HCT116 (cell line): Measurements from ENCODE around the gene IL10RB. TPM values are rescaled to one million over a fixed set of nuclear protein-coding genes. Genes with fewer than 3 reads are reported as not detected.

Experiments used
- ATAC-seq: fragments of 200-7000 bp; cut with Tn5 transposase; 2 replicates; pipeline ENCODE4 v1.9.1; 2020; ENCODE audit warnings: mild to moderate bottlenecking, moderate library complexity
- BruUV-seq: library from RNA; stranded (reverse); fragments of 400-500 nt; replicated peaks from 2 replicates; lab custom pipeline; 2021; lab: Mats Ljungman, UMichigan
- CTCF ChIA-PET: fragments of 300-600 bp; sonication (Branson Sonifier 250); formaldehyde crosslinking; loops from one replicate; lab custom pipeline; 2021; ENCODE audit warnings: antibody characterized with exemption; lab: Charles Lee
- POLR2A ChIA-PET: fragments of 300-600, 350-600 bp; sonication (Branson Sonifier 250); formaldehyde crosslinking; loops from one replicate; lab custom pipeline; 2021; ENCODE audit warnings: antibody characterized with exemption; lab: Charles Lee
- RAD21 ChIA-PET, 2 experiments: fragments of 300-600 bp; sonication (Branson Sonifier 250); formaldehyde crosslinking; loops; one replicate each; lab custom pipeline; 2023; ENCODE audit warnings: low total read pairs in 2 of 2; ENCODE audit not compliant: uncharacterized antibody in 2 of 2, unreplicated experiment in 2 of 2, low non-redundant PET in 1 of 2; lab: Charles Lee
- DNase-seq: peaks from one replicate; pipeline ENCODE4 v3.0.0-alpha.2; 2010; ENCODE audit warnings: low read depth, low spot score
- H2AFZ ChIP-seq: fragments of 200-600 bp; shearing (Covaris generic), sonication (generic); 2 replicates; pipeline ENCODE4 v1.6.1; 2017; ENCODE audit warnings: low read depth, mixed run types, mixed read lengths, antibody characterized with exemption, low read length; ENCODE audit not compliant: poor library complexity, severe bottlenecking
- H3K27ac ChIP-seq: 2 replicates; pipeline ENCODE4 v1.5.1; 2012; ENCODE audit warnings: low read depth, low read length
- H3K27me3 ChIP-seq: fragments of 200-600 bp; sonication (generic); 2 replicates; pipeline ENCODE4 v1.6.1; 2016; ENCODE audit warnings: mixed run types, low read length, mixed read lengths; ENCODE audit not compliant: insufficient read depth
- H3K36me3 ChIP-seq, 2 experiments: fragments of 200-500 bp in 1 of 2; fragments of 200-600 bp in 1 of 2; sonication (Bioruptor generic) in 1 of 2; sonication (generic) in 1 of 2; 2 replicates each; pipeline versions ENCODE4 v1.5.1 to v1.6.1; 2014 to 2016; ENCODE audit warnings: low read length in 2 of 2, inconsistent platforms in 1 of 2, mixed read lengths in 1 of 2, mixed run types in 1 of 2; ENCODE audit not compliant: insufficient read depth in 2 of 2, control insufficient read depth in 1 of 2
- H3K4me1 ChIP-seq, 2 experiments: fragments of 200-600 bp in 1 of 2; sonication (generic) in 1 of 2; 2 replicates each; pipeline versions ENCODE4 v1.5.1 to v1.6.1; 2012 to 2017; ENCODE audit warnings: low read length in 2 of 2, inconsistent platforms in 1 of 2, mild to moderate bottlenecking in 1 of 2, mixed read lengths in 1 of 2, mixed run types in 1 of 2, moderate library complexity in 1 of 2; ENCODE audit not compliant: insufficient read depth in 2 of 2, control insufficient read depth in 1 of 2
- H3K4me2 ChIP-seq: fragments of 200-600 bp; sonication (generic); 2 replicates; pipeline ENCODE4 v1.6.1; 2017; ENCODE audit warnings: mixed run types, low read length, mixed read lengths
- H3K4me3 ChIP-seq, 2 experiments: fragments of 200-600 bp in 1 of 2; sonication (generic) in 1 of 2; replicated peaks in 1 of 2; 2 replicates each; pipeline ENCODE4 v1.5.1; 2011 to 2016; ENCODE audit warnings: low read length in 2 of 2, control low read depth in 1 of 2, low read depth in 1 of 2, mild to moderate bottlenecking in 1 of 2, mixed read lengths in 1 of 2, mixed run types in 1 of 2
- H3K79me2 ChIP-seq: fragments of 200-600 bp; sonication (generic); 2 replicates; pipeline ENCODE4 v1.6.1; 2017; ENCODE audit warnings: mild to moderate bottlenecking, mixed run types, low read length, moderate library complexity, mixed read lengths; ENCODE audit not compliant: insufficient read depth
- H3K9ac ChIP-seq: fragments of 200-600 bp; sonication (generic); 2 replicates; pipeline ENCODE4 v1.6.1; 2016; ENCODE audit warnings: low read length, mixed read lengths
- H3K9me2 ChIP-seq: fragments of 200-600 bp; sonication (generic), shearing (Covaris generic); 2 replicates; pipeline ENCODE4 v1.6.1; 2017; ENCODE audit warnings: mixed run types, mild to moderate bottlenecking, moderate library complexity; ENCODE audit not compliant: insufficient read depth
- H3K9me3 ChIP-seq, 2 experiments: fragments of 200-500 bp in 1 of 2; fragments of 200-600 bp in 1 of 2; sonication (Bioruptor generic) in 1 of 2; sonication (generic) in 1 of 2; 2 replicates each; pipeline ENCODE4 v1.6.1; 2014 to 2017; ENCODE audit warnings: low read length in 2 of 2, mixed read lengths in 2 of 2, inconsistent platforms in 1 of 2, low read depth in 1 of 2, mild to moderate bottlenecking in 1 of 2, mixed run types in 1 of 2, moderate library complexity in 1 of 2; ENCODE audit not compliant: control insufficient read depth in 1 of 2, insufficient read depth in 1 of 2
- H4K20me1 ChIP-seq: fragments of 200-600 bp; sonication (generic), shearing (Covaris generic); 2 replicates; pipeline ENCODE4 v1.6.1; 2017; ENCODE audit warnings: mixed run types, mild to moderate bottlenecking, moderate library complexity; ENCODE audit not compliant: insufficient read depth
- CBX3 ChIP-seq: IDR thresholded peaks from 2 replicates; pipeline ENCODE4 v1.6.1; 2012; ENCODE audit warnings: low read depth
- CEBPB ChIP-seq: IDR thresholded peaks from 2 replicates; pipeline ENCODE4 v1.6.1; 2012; ENCODE audit warnings: low read depth
- EGR1 ChIP-seq: IDR thresholded peaks from 2 replicates; pipeline ENCODE4 v1.6.1; 2012; ENCODE audit warnings: low read depth
- ELF1 ChIP-seq: IDR thresholded peaks from 2 replicates; pipeline ENCODE4 v1.6.1; 2012; ENCODE audit warnings: low read depth, borderline replicate concordance
- EZH2 ChIP-seq: fragments of 200-600 bp; sonication (generic); IDR thresholded peaks from 2 replicates; pipeline ENCODE4 v1.6.1; 2017; ENCODE audit warnings: antibody characterized with exemption, mixed run types
- EZH2phosphoT487 ChIP-seq: fragments of 200-600 bp; IDR thresholded peaks from 2 replicates; pipeline ENCODE4 v1.6.1; 2018; ENCODE audit warnings: antibody characterized with exemption, borderline replicate concordance
- FOSL1 ChIP-seq: IDR thresholded peaks from 2 replicates; pipeline ENCODE4 v1.6.1; 2012; ENCODE audit warnings: low read depth
- JUND ChIP-seq: IDR thresholded peaks from 2 replicates; pipeline ENCODE4 v1.6.1; 2012
- POLR2A ChIP-seq: IDR thresholded peaks from 2 replicates; pipeline ENCODE4 v1.7.0; 2011; ENCODE audit warnings: borderline replicate concordance; ENCODE audit not compliant: insufficient read depth, insufficient read length; ENCODE audit errors: extremely low read depth
- POLR2AphosphoS5 ChIP-seq: IDR thresholded peaks from 2 replicates; pipeline ENCODE4 v1.6.1; 2011; ENCODE audit warnings: mild to moderate bottlenecking, low read depth, low read length, moderate library complexity
- SIN3A ChIP-seq: IDR thresholded peaks from 2 replicates; pipeline ENCODE4 v1.6.1; 2012; ENCODE audit warnings: low read depth
- SRF ChIP-seq: IDR thresholded peaks from 2 replicates; pipeline ENCODE4 v1.6.1; 2012; ENCODE audit warnings: low read depth
- ZNF274 ChIP-seq: fragments of 200-500 bp; sonication (Bioruptor generic); IDR thresholded peaks from 2 replicates; pipeline ENCODE4 v1.6.1; 2014; ENCODE audit warnings: mild to moderate bottlenecking, low read depth, low read length, inconsistent platforms
- intact Hi-C: fragments of 100-400 bp; cut with micrococcal nuclease; formaldehyde crosslinking; loops from 2 replicates; pipeline ENCODE4 v1.10.0; 2022
- total RNA-seq: library from RNA; stranded (reverse); gene quantifications from one replicate; pipeline ENCODE4 v1.2.1, GENCODE V29; 2021; ENCODE audit not compliant: unreplicated experiment
- TF ChIP-seq, protein P1 (sequence below): IDR thresholded peaks from 2 replicates; pipeline ENCODE4 v1.6.1; 2012
- TF ChIP-seq, protein P2 (sequence below): IDR thresholded peaks from 2 replicates; pipeline ENCODE4 v1.6.1; 2011; ENCODE audit warnings: mild to moderate bottlenecking, low read length, moderate library complexity; ENCODE audit not compliant: insufficient replicate concordance; ENCODE audit errors: extremely low read depth
- TF ChIP-seq, protein P3 (sequence below): IDR thresholded peaks from 2 replicates; pipeline ENCODE4 v1.6.1; 2012
- TF ChIP-seq, protein P4 (sequence below): IDR thresholded peaks from 2 replicates; pipeline ENCODE4 v1.6.1; 2012; ENCODE audit warnings: low read depth
- TF ChIP-seq, protein P5 (sequence below), 3 experiments: fragments of 200-600 bp in 1 of 3; sonication (generic) in 1 of 3; IDR thresholded peaks in 2 of 3; conservative IDR thresholded peaks in 1 of 3; 2 replicates each; pipeline ENCODE4 v1.5.1; 2012 to 2017; ENCODE audit warnings: low read depth in 2 of 3, low read length in 2 of 3, antibody characterized with exemption in 1 of 3, borderline replicate concordance in 1 of 3, control low read depth in 1 of 3, mild to moderate bottlenecking in 1 of 3, mixed read lengths in 1 of 3, mixed run types in 1 of 3, moderate library complexity in 1 of 3; ENCODE audit not compliant: insufficient read depth in 1 of 3

IL10RB gene
- total RNA-seq, 1 experiment from 2014 or later, result 13.7 TPM

DNA sequence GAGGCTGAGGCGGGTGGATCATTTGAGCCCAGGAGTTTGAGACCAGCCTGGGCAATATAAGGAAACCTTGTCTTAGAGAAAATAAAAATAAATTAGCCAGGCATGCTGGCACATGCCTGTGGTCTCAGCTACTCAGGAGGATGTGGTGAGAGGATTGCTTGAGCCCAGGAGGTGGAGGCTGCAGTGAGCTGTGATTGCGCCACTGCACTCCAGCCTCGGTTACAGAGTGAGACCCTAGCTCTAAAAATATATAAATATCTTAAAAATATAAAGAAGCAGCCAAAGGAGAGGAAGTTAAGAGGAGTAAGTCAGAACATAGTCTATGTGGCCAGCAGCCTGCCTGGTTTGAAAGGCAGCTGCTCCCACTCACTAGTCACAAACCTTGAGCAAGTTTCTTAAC, 4.5 kb upstream of the IL10RB start:
- no TSS peak for BruUV-seq
- intact Hi-C loops, result no loop called here
- Histone ChIP-seq H3K27me3 (no peaks in the 10 kb centered on the region), H3K9me3 (no peaks in the 10 kb centered on the region), H3K9ac (no peak overlapping the region), H2AFZ (no peak overlapping the region), H3K4me2 (no peak overlapping the region), H3K36me3 (peaks cover 0 to 4% of the 10 kb centered on the region in 2 experiments; a peak in 2 of 4 replicates), H3K4me3 (no peak overlapping the region), H3K4me1 (peaks cover 3 to 8% of the 10 kb centered on the region in 2 experiments; a peak in 3 of 4 replicates), H3K79me2 (no peaks in the 10 kb centered on the region), H3K27ac (no peak overlapping the region), H4K20me1 (0 out of 2 replicates have a peak, but pooled peaks cover 4% of the 10 kb centered on the region), H3K9me2 (no peaks in the 10 kb centered on the region)
- ChIA-PET CTCF (no interaction called here), POLR2A (no interaction called here), RAD21 (no interaction called here)
- TF ChIP-seq ZNF274, result no peak
- no peak for TF ChIP-seq CBX3
- TF ChIP-seq JUND, result no peak
- TF ChIP-seq, protein P1, sequence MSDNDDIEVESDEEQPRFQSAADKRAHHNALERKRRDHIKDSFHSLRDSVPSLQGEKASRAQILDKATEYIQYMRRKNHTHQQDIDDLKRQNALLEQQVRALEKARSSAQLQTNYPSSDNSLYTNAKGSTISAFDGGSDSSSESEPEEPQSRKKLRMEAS, result no peak
- no peak for TF ChIP-seq EZH2
- no peak for TF ChIP-seq FOSL1
- no peak for TF ChIP-seq EGR1
- no peak for TF ChIP-seq SRF
- TF ChIP-seq, protein P2, sequence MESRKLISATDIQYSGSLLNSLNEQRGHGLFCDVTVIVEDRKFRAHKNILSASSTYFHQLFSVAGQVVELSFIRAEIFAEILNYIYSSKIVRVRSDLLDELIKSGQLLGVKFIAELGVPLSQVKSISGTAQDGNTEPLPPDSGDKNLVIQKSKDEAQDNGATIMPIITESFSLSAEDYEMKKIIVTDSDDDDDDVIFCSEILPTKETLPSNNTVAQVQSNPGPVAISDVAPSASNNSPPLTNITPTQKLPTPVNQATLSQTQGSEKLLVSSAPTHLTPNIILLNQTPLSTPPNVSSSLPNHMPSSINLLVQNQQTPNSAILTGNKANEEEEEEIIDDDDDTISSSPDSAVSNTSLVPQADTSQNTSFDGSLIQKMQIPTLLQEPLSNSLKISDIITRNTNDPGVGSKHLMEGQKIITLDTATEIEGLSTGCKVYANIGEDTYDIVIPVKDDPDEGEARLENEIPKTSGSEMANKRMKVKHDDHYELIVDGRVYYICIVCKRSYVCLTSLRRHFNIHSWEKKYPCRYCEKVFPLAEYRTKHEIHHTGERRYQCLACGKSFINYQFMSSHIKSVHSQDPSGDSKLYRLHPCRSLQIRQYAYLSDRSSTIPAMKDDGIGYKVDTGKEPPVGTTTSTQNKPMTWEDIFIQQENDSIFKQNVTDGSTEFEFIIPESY, result no peak
- TF ChIP-seq ELF1, result no peak
- TF ChIP-seq CEBPB, result no peak
- TF ChIP-seq EZH2phosphoT487, result no peak
- TF ChIP-seq, protein P3, sequence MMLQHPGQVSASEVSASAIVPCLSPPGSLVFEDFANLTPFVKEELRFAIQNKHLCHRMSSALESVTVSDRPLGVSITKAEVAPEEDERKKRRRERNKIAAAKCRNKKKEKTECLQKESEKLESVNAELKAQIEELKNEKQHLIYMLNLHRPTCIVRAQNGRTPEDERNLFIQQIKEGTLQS, result no peak
- TF ChIP-seq, protein P4, sequence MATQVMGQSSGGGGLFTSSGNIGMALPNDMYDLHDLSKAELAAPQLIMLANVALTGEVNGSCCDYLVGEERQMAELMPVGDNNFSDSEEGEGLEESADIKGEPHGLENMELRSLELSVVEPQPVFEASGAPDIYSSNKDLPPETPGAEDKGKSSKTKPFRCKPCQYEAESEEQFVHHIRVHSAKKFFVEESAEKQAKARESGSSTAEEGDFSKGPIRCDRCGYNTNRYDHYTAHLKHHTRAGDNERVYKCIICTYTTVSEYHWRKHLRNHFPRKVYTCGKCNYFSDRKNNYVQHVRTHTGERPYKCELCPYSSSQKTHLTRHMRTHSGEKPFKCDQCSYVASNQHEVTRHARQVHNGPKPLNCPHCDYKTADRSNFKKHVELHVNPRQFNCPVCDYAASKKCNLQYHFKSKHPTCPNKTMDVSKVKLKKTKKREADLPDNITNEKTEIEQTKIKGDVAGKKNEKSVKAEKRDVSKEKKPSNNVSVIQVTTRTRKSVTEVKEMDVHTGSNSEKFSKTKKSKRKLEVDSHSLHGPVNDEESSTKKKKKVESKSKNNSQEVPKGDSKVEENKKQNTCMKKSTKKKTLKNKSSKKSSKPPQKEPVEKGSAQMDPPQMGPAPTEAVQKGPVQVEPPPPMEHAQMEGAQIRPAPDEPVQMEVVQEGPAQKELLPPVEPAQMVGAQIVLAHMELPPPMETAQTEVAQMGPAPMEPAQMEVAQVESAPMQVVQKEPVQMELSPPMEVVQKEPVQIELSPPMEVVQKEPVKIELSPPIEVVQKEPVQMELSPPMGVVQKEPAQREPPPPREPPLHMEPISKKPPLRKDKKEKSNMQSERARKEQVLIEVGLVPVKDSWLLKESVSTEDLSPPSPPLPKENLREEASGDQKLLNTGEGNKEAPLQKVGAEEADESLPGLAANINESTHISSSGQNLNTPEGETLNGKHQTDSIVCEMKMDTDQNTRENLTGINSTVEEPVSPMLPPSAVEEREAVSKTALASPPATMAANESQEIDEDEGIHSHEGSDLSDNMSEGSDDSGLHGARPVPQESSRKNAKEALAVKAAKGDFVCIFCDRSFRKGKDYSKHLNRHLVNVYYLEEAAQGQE, result no peak
- TF ChIP-seq POLR2A, result no peak
- TF ChIP-seq, protein P5, sequence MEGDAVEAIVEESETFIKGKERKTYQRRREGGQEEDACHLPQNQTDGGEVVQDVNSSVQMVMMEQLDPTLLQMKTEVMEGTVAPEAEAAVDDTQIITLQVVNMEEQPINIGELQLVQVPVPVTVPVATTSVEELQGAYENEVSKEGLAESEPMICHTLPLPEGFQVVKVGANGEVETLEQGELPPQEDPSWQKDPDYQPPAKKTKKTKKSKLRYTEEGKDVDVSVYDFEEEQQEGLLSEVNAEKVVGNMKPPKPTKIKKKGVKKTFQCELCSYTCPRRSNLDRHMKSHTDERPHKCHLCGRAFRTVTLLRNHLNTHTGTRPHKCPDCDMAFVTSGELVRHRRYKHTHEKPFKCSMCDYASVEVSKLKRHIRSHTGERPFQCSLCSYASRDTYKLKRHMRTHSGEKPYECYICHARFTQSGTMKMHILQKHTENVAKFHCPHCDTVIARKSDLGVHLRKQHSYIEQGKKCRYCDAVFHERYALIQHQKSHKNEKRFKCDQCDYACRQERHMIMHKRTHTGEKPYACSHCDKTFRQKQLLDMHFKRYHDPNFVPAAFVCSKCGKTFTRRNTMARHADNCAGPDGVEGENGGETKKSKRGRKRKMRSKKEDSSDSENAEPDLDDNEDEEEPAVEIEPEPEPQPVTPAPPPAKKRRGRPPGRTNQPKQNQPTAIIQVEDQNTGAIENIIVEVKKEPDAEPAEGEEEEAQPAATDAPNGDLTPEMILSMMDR (IDR thresholded peaks at IDR 0.05 in 2 of 3, conservative IDR thresholded peaks at IDR 0.05 in 1 of 3; ENCODE audit: borderline replicate concordance in 1 of 3, insufficient read depth in 1 of 3, low read depth in 2 of 3, low read length in 2 of 3), result no peak
- no peak for TF ChIP-seq SIN3A
- TF ChIP-seq POLR2AphosphoS5, result no peak
- DNase-seq (no peak), ATAC-seq (no peak)
